Breast epithelium (tissue), 3 donors: ENCODE data around the gene MED22. TPM values are rescaled to one million over a fixed set of nuclear protein-coding genes. Genes with fewer than 3 reads are reported as not detected.

Experiments
- total RNA-seq, 3 donors: library from RNA; depleted of rRNA; stranded (reverse); fragments of >200 nt; gene quantifications; one replicate each; pipeline ENCODE4 v1.1.0, GENCODE V29; 2016

MED22 gene
- total RNA-seq, 3 donors from 2014 or later = 19.2 to 32.2 (median 31.1) TPM

Other genes starting within 250 kb of the MED22 start
- gene RALGDS, start 226.9 kb downstream of the MED22 start, total RNA-seq = 10 to 100 TPM; 52.0 to 94.1 (median 79.3) TPM
- gene GBGT1, start 184.2 kb downstream of the MED22 start, total RNA-seq = 10 to 100 TPM; 14.8 to 21.3 (median 15.0) TPM
- under 1 TPM in 2 of 3 donors, not detected in 1; 0.88 to 0.98 TPM for gene OBP2B, start 138.9 kb downstream of the MED22 start, total RNA-seq
- 1 to 10 TPM; 1.1 to 3.9 (median 2.8) TPM for gene ABO, start 72.9 kb downstream of the MED22 start, total RNA-seq
- gene SURF6, start 11.9 kb downstream of the MED22 start, total RNA-seq = 10 to 100 TPM; 12.8 to 29.0 (median 23.3) TPM
- 1,000 to 10,000 TPM; 2,020 to 2,813 (median 2,212) TPM for gene RPL7A, start 87 bp upstream of the MED22 start, total RNA-seq
- 10 to 100 TPM; 45.9 to 61.4 (median 46.8) TPM for gene SURF1, start 8.4 kb upstream of the MED22 start, total RNA-seq
- 10 to 100 TPM; 16.7 to 25.9 (median 25.2) TPM for gene SURF2, start 8.4 kb upstream of the MED22 start, total RNA-seq
- gene SURF4, start 27.9 kb upstream of the MED22 start, total RNA-seq = 100 to 1,000 TPM; 109 to 164 (median 133) TPM
- 1 to 10 TPM in 1 of 3 donors, under 1 TPM in 2; 0.59 to 3.9 (median 0.96) TPM for gene STKLD1, start 28.2 kb upstream of the MED22 start, total RNA-seq
- 10 to 100 TPM; 14.2 to 20.5 (median 18.7) TPM for gene REXO4, start 69.9 kb upstream of the MED22 start, total RNA-seq
- 1 to 10 TPM in 1 of 3 donors, under 1 TPM in 2; 0.88 to 2.9 (median 0.96) TPM for gene ADAMTS13, start 74.2 kb upstream of the MED22 start, total RNA-seq
- gene CACFD1, start 111.8 kb upstream of the MED22 start, total RNA-seq = 10 to 100 TPM in 2 of 3 donors, 1 to 10 TPM in 1; 5.0 to 19.5 (median 13.4) TPM
- gene SLC2A6, start 131.0 kb upstream of the MED22 start, total RNA-seq = 1 to 10 TPM; 1.8 to 2.0 (median 1.8) TPM
- not detected for gene MYMK, start 176.8 kb upstream of the MED22 start, total RNA-seq
- under 1 TPM; 0.33 to 0.80 (median 0.44) TPM for gene ADAMTSL2, start 186.6 kb upstream of the MED22 start, total RNA-seq